ENCODE results near the gene ISOC2. TPM values are rescaled to one million over a fixed set of nuclear protein-coding genes. Genes with fewer than 3 reads are reported as not detected.

ISOC2 gene
- total and polyA plus RNA-seq, 2 donors (not counting 3 experiments of a cell fraction or from before 2014, with no cell fraction given) = 49.3 to 68.7 TPM

DNA sequence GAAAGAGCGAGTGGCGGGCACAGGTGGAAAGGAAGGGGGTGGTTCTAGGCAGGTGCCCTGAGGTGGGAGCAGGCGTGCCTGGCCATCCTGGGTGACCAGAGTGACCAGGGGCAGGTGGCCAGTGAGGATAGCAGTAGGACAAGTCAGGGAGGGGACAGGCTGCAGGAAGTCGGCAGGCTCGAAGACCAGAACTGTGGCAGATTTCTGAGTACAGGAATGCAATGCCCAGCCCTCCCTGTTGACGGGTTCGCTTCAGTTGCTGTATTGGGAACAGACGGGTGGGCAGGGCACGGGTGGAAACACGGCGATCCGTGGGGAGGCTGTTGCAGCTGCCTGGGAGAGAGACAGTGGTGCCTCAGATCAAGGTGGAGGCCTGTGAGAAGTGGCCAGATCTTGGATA, 16.9 kb upstream of the ISOC2 start:
- no peak for FAIRE-seq
- intact Hi-C loops (cut with micrococcal nuclease) = no loop called here

More for the DNA sequence above, 16.9 kb upstream of the ISOC2 start:
- no peak for TF ChIP-seq FOS (IDR thresholded peaks at IDR 0.05; ENCODE audit: borderline replicate concordance, insufficient read depth, low read length)
- no peak for TF ChIP-seq MYC (IDR thresholded peaks at IDR 0.05; ENCODE audit: low read depth, low read length)
- TF ChIP-seq POLR2AphosphoS5 (IDR thresholded peaks at IDR 0.05; ENCODE audit: insufficient read depth, low read depth, low read length) = no peak
- TF ChIP-seq, protein P1, sequence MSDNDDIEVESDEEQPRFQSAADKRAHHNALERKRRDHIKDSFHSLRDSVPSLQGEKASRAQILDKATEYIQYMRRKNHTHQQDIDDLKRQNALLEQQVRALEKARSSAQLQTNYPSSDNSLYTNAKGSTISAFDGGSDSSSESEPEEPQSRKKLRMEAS (IDR thresholded peaks at IDR 0.05; ENCODE audit: insufficient read depth, insufficient read length) = no peak
- TF ChIP-seq JUN (IDR thresholded peaks at IDR 0.05; ENCODE audit: borderline replicate concordance, insufficient read depth, insufficient read length, low read depth) = no peak
- no peak for TF ChIP-seq EZH2 (IDR thresholded peaks at IDR 0.05; ENCODE audit: borderline replicate concordance, low read depth, low read length, severe bottlenecking)
- no peak for TF ChIP-seq GATA2 (IDR thresholded peaks at IDR 0.05; ENCODE audit: insufficient read depth, insufficient read length, low read depth, low read length)
- TF ChIP-seq, protein P2, sequence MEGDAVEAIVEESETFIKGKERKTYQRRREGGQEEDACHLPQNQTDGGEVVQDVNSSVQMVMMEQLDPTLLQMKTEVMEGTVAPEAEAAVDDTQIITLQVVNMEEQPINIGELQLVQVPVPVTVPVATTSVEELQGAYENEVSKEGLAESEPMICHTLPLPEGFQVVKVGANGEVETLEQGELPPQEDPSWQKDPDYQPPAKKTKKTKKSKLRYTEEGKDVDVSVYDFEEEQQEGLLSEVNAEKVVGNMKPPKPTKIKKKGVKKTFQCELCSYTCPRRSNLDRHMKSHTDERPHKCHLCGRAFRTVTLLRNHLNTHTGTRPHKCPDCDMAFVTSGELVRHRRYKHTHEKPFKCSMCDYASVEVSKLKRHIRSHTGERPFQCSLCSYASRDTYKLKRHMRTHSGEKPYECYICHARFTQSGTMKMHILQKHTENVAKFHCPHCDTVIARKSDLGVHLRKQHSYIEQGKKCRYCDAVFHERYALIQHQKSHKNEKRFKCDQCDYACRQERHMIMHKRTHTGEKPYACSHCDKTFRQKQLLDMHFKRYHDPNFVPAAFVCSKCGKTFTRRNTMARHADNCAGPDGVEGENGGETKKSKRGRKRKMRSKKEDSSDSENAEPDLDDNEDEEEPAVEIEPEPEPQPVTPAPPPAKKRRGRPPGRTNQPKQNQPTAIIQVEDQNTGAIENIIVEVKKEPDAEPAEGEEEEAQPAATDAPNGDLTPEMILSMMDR (IDR thresholded peaks at IDR 0.05; ENCODE audit: extremely low read depth in 1 of 2, insufficient read depth in 1 of 2, low read depth in 1 of 2, low read length in 2 of 2) = no peak
- no peak for TF ChIP-seq POLR2A (IDR thresholded peaks at IDR 0.05; ENCODE audit: low read depth, low read length)
- H2AFZ ChIP-seq (ENCODE audit: low read depth, low read length) = no peak overlapping the region
- H3K27ac ChIP-seq (ENCODE audit: insufficient read depth, low read depth, low read length) = no peak overlapping the region
- H3K9me1 ChIP-seq (replicated peaks; ENCODE audit: control insufficient read depth, extremely low read depth, insufficient read depth, low read length) = no peaks in the 10 kb centered on the region
- CTCF ChIA-PET = interaction anchor here (0.8 to 6.1 kb wide), 2 partner anchors 11 to 26 kb away, joined by 4 to 62 read pairs; no protein-coding TSS in a partner anchor
- no peaks in the 10 kb centered on the region for H3K27me3 ChIP-seq (ENCODE audit: control insufficient read depth in 2 of 2, insufficient read depth in 2 of 2, low read length in 2 of 2)
- POLR2A ChIA-PET = no interaction called here
- no peak overlapping the region for H3K9ac ChIP-seq (replicated peaks; ENCODE audit: extremely low read depth, insufficient read depth, low read length)
- H3K4me1 ChIP-seq (ENCODE audit: control insufficient read depth, extremely low read depth, insufficient read depth, low read length) = peaks cover 10% of the 10 kb centered on the region
- H3K9me3 ChIP-seq (replicated peaks; ENCODE audit: control insufficient read depth, insufficient read depth, low read length) = no peaks in the 10 kb centered on the region
- BruUV-seq (replicated peaks) = no TSS peak
- no peak overlapping the region for H3K4me2 ChIP-seq (ENCODE audit: insufficient read depth, low read length)
- no peak overlapping the region for H3K4me3 ChIP-seq (replicated peaks in 1 of 3; ENCODE audit: insufficient read depth in 1 of 3, low read depth in 1 of 3, low read length in 3 of 3)
- no peaks in the 10 kb centered on the region for H4K20me1 ChIP-seq (replicated peaks; ENCODE audit: control insufficient read depth, extremely low read depth, insufficient read depth, low read length)
- DNase-seq (ENCODE audit: low read depth, low spot score) = no peak
- H3K36me3 ChIP-seq (ENCODE audit: control insufficient read depth in 2 of 2, extremely low read depth in 1 of 2, insufficient read depth in 2 of 2, low read length in 2 of 2) = no peaks in the 10 kb centered on the region
- dilution Hi-C loops (cut with MboI; ENCODE audit: extremely low pct_ligation_motif_present, low sequenced_read_pairs) = no loop called here
- peaks cover 17% of the 10 kb centered on the region for H3K79me2 ChIP-seq (ENCODE audit: control insufficient read depth, insufficient read depth, low read length)
